B cell (primary cell): ENCODE measurements around the gene TREM1. TPM values are rescaled to one million over a fixed set of nuclear protein-coding genes. Genes with fewer than 3 reads are reported as not detected.

Source experiments
- ATAC-seq: fragments of 200-7000 bp; cut with Tn5 transposase; one replicate; pipeline ENCODE4 v1.10.0; 2021; ENCODE audit warnings: low read depth, mild to moderate bottlenecking, moderate number of reproducible peaks, moderate library complexity
- CTCF ChIA-PET: fragments of 350-600 bp; sonication (Branson Sonifier 250); formaldehyde crosslinking; loops from one replicate; lab custom pipeline; 2021; ENCODE audit warnings: antibody characterized with exemption, inconsistent platforms; lab: Charles Lee
- POLR2A ChIA-PET: fragments of 350-600 bp; sonication (Branson Sonifier 250); formaldehyde crosslinking; loops from one replicate; lab custom pipeline; 2021; ENCODE audit warnings: antibody characterized with exemption; lab: Charles Lee
- DNase-seq: peaks from one replicate; pipeline ENCODE4 v3.0.0; 2013
- H2AFZ ChIP-seq: 2 replicates; pipeline ENCODE4 v1.6.1; 2012; ENCODE audit warnings: mild to moderate bottlenecking, low read depth, low read length; ENCODE audit not compliant: insufficient read depth, poor library complexity, severe bottlenecking
- H3K27ac ChIP-seq, 2 donors: 1 replicate in 1 of 2; 2 replicates in 1 of 2; pipeline ENCODE4 v1.5.1; 2012 to 2013; ENCODE audit warnings: low read length in 2 of 2, mild to moderate bottlenecking in 2 of 2, moderate library complexity in 1 of 2
- H3K27me3 ChIP-seq, 4 experiments: fragments of 200-600 bp in 1 of 4; sonication (generic) in 1 of 4; replicated peaks in 1 of 4; 1 replicate in 2 of 4; 2 replicates in 2 of 4; pipeline versions ENCODE4 v1.6.1 to v1.7.0; 2013 to 2016; ENCODE audit warnings: low read length in 3 of 4, mild to moderate bottlenecking in 2 of 4, mixed read lengths in 1 of 4, moderate library complexity in 1 of 4; ENCODE audit not compliant: insufficient read depth in 4 of 4, control insufficient read depth in 3 of 4; ENCODE audit errors: control extremely low read depth in 1 of 4
- H3K36me3 ChIP-seq, 2 experiments: replicated peaks in 1 of 2; 1 replicate in 1 of 2; 2 replicates in 1 of 2; pipeline versions ENCODE4 v1.6.1 to v1.7.1; 2013; ENCODE audit warnings: low read length in 1 of 2; ENCODE audit not compliant: insufficient read depth in 2 of 2, control insufficient read depth in 1 of 2; ENCODE audit errors: control extremely low read depth in 1 of 2, extremely low read depth in 1 of 2
- H3K4me1 ChIP-seq, 2 donors: fragments of 200-600 bp in 1 of 2; sonication (generic) in 1 of 2; 1 replicate in 1 of 2; 2 replicates in 1 of 2; pipeline versions ENCODE4 v1.5.1 to v1.6.1; 2013 to 2017; ENCODE audit warnings: low read length in 2 of 2; ENCODE audit not compliant: control insufficient read depth in 2 of 2, insufficient read depth in 2 of 2
- H3K4me2 ChIP-seq: replicated peaks from 2 replicates; pipeline ENCODE3; 2012; ENCODE audit warnings: mild to moderate bottlenecking, low read depth, low read length; ENCODE audit not compliant: poor library complexity, severe bottlenecking
- H3K4me3 ChIP-seq, 5 experiments: fragments of 200-600 bp in 1 of 5; sonication (generic) in 1 of 5; 1 replicate in 3 of 5; 2 replicates in 2 of 5; pipeline versions ENCODE4 v1.5.1 to v1.7.0; 2011 to 2016; ENCODE audit warnings: low read length in 4 of 5, mild to moderate bottlenecking in 4 of 5, low read depth in 2 of 5, control low read depth in 1 of 5, moderate library complexity in 1 of 5; ENCODE audit not compliant: insufficient read depth in 1 of 5; ENCODE audit errors: control extremely low read depth in 1 of 5, extremely low read depth in 1 of 5
- H3K79me2 ChIP-seq: fragments of 200-600 bp; sonication (generic); one replicate; pipeline ENCODE4 v1.6.0; 2016; ENCODE audit warnings: low read length; ENCODE audit not compliant: control insufficient read depth, insufficient read depth
- H3K9ac ChIP-seq: fragments of 200-600 bp; sonication (generic); 2 replicates; pipeline ENCODE4 v1.6.1; 2017; ENCODE audit warnings: mild to moderate bottlenecking, low read length, moderate library complexity
- H3K9me3 ChIP-seq, 3 donors: one replicate each; pipeline versions ENCODE4 v1.6.1 to v1.7.1; 2013; ENCODE audit warnings: low read length in 2 of 3; ENCODE audit not compliant: control insufficient read depth in 2 of 3, insufficient read depth in 1 of 3; ENCODE audit errors: control extremely low read depth in 1 of 3
- H4K20me1 ChIP-seq: 2 replicates; pipeline ENCODE4 v1.6.0; 2012; ENCODE audit warnings: mild to moderate bottlenecking, low read length; ENCODE audit not compliant: insufficient read depth, control insufficient read depth, poor library complexity, severe bottlenecking
- H3K27ac Mint-ChIP-seq: one replicate; pipeline ENCODE4 v1.8.0; 2021; ENCODE audit warnings: mixed read lengths
- H3K27me3 Mint-ChIP-seq: one replicate; pipeline ENCODE4 v1.8.0; 2021; ENCODE audit warnings: mixed read lengths
- H3K4me1 Mint-ChIP-seq: one replicate; pipeline ENCODE4 v1.8.0; 2021; ENCODE audit warnings: mixed read lengths
- H3K4me3 Mint-ChIP-seq: one replicate; pipeline ENCODE4 v1.8.0; 2021; ENCODE audit warnings: mixed read lengths
- H3K9me3 Mint-ChIP-seq: one replicate; pipeline ENCODE4 v1.8.0; 2022; ENCODE audit warnings: mixed read lengths; ENCODE audit not compliant: insufficient read depth
- CTCF ChIP-seq: fragments of 200-600 bp; IDR thresholded peaks from one replicate; pipeline ENCODE4 v1.8.0; 2022; ENCODE audit warnings: antibody characterized with exemption, mild to moderate bottlenecking
- EZH2 ChIP-seq: IDR thresholded peaks from 2 replicates; pipeline ENCODE4 v1.6.1; 2012; ENCODE audit warnings: borderline replicate concordance, low read depth, mild to moderate bottlenecking, moderate library complexity, low read length; ENCODE audit not compliant: insufficient read depth, poor library complexity, severe bottlenecking
- WGBS: methylation state at CpG from one replicate; pipeline ENCODE4 v1.1.5; 2013; ENCODE audit warnings: missing lambda C conversion rate; ENCODE audit not compliant: insufficient coverage; 5-methylcytosine and 5-hydroxymethylcytosine counted together
- intact Hi-C: fragments of 100-400 bp; cut with micrococcal nuclease; formaldehyde crosslinking; loops from one replicate; pipeline ENCODE4 v1.10.0; 2022
- polyA plus RNA-seq: library from polyadenylated mRNA; depleted of rRNA; stranded (reverse); fragments of >200 nt; gene quantifications from 2 replicates; pipeline ENCODE4 v1.2.3, GENCODE V29; 2012
- total RNA-seq, 2 donors: library from RNA; stranded (reverse); fragments of 120-200 nt in 1 of 2; gene quantifications; 1 replicate in 1 of 2; 2 replicates in 1 of 2; pipeline versions ENCODE4 v1.2.3 to v1.2.4, GENCODE V29; 2013 to 2022

The TREM1 gene
- total and polyA plus RNA-seq, 2 donors (not counting 1 experiment from before 2014, with no cell fraction given), result 1.9 TPM; not detected in 1

GRCh38 chr6:41335296-41335695 is 48.8 kb upstream of the TREM1 start, which contains the start of gene NCR2:
Gene NCR2, plus strand, starts transcription at chr6:41335608. Its CDS starts 269 bp downstream, at chr6:41335877.
- Histone ChIP-seq H2AFZ (peak within 1 kb of the TSS; percentile 50), H3K27ac (peak within 1 kb of the TSS; percentile 70 to 87), H3K27me3 (no peaks in the 10 kb centered on the region), H3K4me1 (peaks cover 36 to 44% of the 10 kb centered on the region in 2 donors), H3K36me3 (no peaks in the 10 kb centered on the region), H4K20me1 (no peaks in the 10 kb centered on the region), H3K9ac (peak within 1 kb of the TSS; percentile 44), H3K9me3 (no peaks in the 10 kb centered on the region), H3K79me2 (no peaks in the 10 kb centered on the region), H3K4me3 (peak within 1 kb of the TSS in 1 of 5 experiments; percentile 4), H3K4me2 (peak within 1 kb of the TSS; percentile 72)
- no peak for DNase-seq
- POLR2A ChIA-PET, result interaction anchor here (0.5 kb wide), 1 partner anchor 380 kb away, joined by 4 read pairs; no protein-coding TSS in a partner anchor
- peak within 1 kb of the TSS; percentile 66 for H3K4me3 Mint-ChIP-seq
- no peaks in the 10 kb centered on the region for H3K27me3 Mint-ChIP-seq
- ATAC-seq, result no peak
- peak within 1 kb of the TSS; percentile 93 for H3K27ac Mint-ChIP-seq
- 98% methylated on average over 4 of the region's 5 CpGs for WGBS
- CTCF ChIA-PET, result interaction anchor here (0.6 to 4.7 kb wide), 4 partner anchors 16 to 58 kb away, joined by 3 to 45 read pairs (median 13); no protein-coding TSS in a partner anchor
- no peaks in the 10 kb centered on the region for H3K9me3 Mint-ChIP-seq
- intact Hi-C loops, result no loop called here
- peaks cover 45% of the 10 kb centered on the region for H3K4me1 Mint-ChIP-seq
- TF ChIP-seq CTCF, result no peak
- no peak for TF ChIP-seq EZH2

- H3K9me3 Mint-ChIP-seq, result no peaks in the 10 kb centered on the region
- ChIA-PET POLR2A (interaction anchor here (0.5 to 1.1 kb wide), 5 partner anchors 15 to 400 kb away, joined by 3 to 5 read pairs (median 3); no protein-coding TSS in a partner anchor), CTCF (interaction anchor here (0.5 to 4.7 kb wide), 8 partner anchors 11 to 597 kb away, joined by 3 to 45 read pairs (median 6); no protein-coding TSS in a partner anchor)
- Histone ChIP-seq H4K20me1 (no peaks in the 10 kb centered on the region), H3K36me3 (no peaks in the 10 kb centered on the region), H2AFZ (peak overlapping the region; percentile 50), H3K27ac (peak overlapping the region; percentile 70 to 87), H3K4me3 (peak overlapping the region in 1 of 5 experiments; percentile 4), H3K9ac (peak overlapping the region; percentile 44), H3K9me3 (no peaks in the 10 kb centered on the region), H3K4me1 (peaks cover 36 to 44% of the 10 kb centered on the region in 2 donors), H3K4me2 (peak overlapping the region; percentile 72), H3K27me3 (no peaks in the 10 kb centered on the region), H3K79me2 (no peaks in the 10 kb centered on the region)
- TF ChIP-seq CTCF, result no peak
- TF ChIP-seq EZH2, result no peak
- 33% methylated on average over 8 of the region's 11 CpGs for WGBS
- ATAC-seq (no peak), DNase-seq (no peak)
- H3K27ac Mint-ChIP-seq, result peak overlapping the region; percentile 93
- intact Hi-C loops, result no loop called here
- peaks cover 45% of the 10 kb centered on the region for H3K4me1 Mint-ChIP-seq
- H3K4me3 Mint-ChIP-seq, result peak overlapping the region; percentile 66
- no peaks in the 10 kb centered on the region for H3K27me3 Mint-ChIP-seq
Measured at GRCh38 chr6:41334482-41335040, 48.1 kb upstream of the TREM1 start.
